Glutamatergic neuron (in vitro differentiated cells): ENCODE measurements around the gene FAIM. TPM values are rescaled to one million over a fixed set of nuclear protein-coding genes. Genes with fewer than 3 reads are reported as not detected.
"Not testable (repeated sequence)": the region's sequence is repeated elsewhere in the genome, so short reads cannot be mapped to it uniquely, and the experiment has no call there.

Source experiments
- DNase-seq: peaks from one replicate; pipeline ENCODE4 v3.0.0; 2022
- H3K27ac Mint-ChIP-seq: one replicate; pipeline ENCODE4 v1.8.0; 2020; ENCODE audit warnings: mild to moderate bottlenecking, mixed read lengths, inconsistent platforms; ENCODE audit not compliant: unreplicated experiment
- H3K27me3 Mint-ChIP-seq: one replicate; pipeline ENCODE4 v1.8.0; 2020; ENCODE audit warnings: mild to moderate bottlenecking, moderate library complexity, mixed read lengths, inconsistent platforms; ENCODE audit not compliant: unreplicated experiment
- H3K36me3 Mint-ChIP-seq: one replicate; pipeline ENCODE4 v1.8.0; 2020; ENCODE audit warnings: mild to moderate bottlenecking, mixed read lengths, inconsistent platforms; ENCODE audit not compliant: unreplicated experiment
- H3K4me1 Mint-ChIP-seq: one replicate; pipeline ENCODE4 v1.8.0; 2020; ENCODE audit warnings: mild to moderate bottlenecking, low read depth, mixed read lengths, inconsistent platforms; ENCODE audit not compliant: unreplicated experiment
- H3K4me3 Mint-ChIP-seq: one replicate; pipeline ENCODE4 v1.8.0; 2020; ENCODE audit warnings: mild to moderate bottlenecking, mixed read lengths, inconsistent platforms; ENCODE audit not compliant: unreplicated experiment
- H3K9me3 Mint-ChIP-seq: one replicate; pipeline ENCODE4 v1.8.0; 2020; ENCODE audit warnings: mild to moderate bottlenecking, moderate library complexity, mixed read lengths, inconsistent platforms; ENCODE audit not compliant: unreplicated experiment
- total RNA-seq: library from RNA; stranded (reverse); fragmentation: NEBNext Ultra II Directional; extraction: Animal tissue kit (Norgen Biotek cat#: 25700); gene quantifications from one replicate; pipeline ENCODE4 v1.2.1, GENCODE V29; 2021; ENCODE audit not compliant: unreplicated experiment
- TF ChIP-seq, protein P1 (sequence below): fragments of 200-600 bp; sonication (generic); IDR thresholded peaks from one replicate; pipeline ENCODE4 v1.5.0; 2021; ENCODE audit not compliant: partially characterized antibody, unreplicated experiment

FAIM gene
- total RNA-seq, 1 donor from 2014 or later: 14.7 TPM

DNA sequence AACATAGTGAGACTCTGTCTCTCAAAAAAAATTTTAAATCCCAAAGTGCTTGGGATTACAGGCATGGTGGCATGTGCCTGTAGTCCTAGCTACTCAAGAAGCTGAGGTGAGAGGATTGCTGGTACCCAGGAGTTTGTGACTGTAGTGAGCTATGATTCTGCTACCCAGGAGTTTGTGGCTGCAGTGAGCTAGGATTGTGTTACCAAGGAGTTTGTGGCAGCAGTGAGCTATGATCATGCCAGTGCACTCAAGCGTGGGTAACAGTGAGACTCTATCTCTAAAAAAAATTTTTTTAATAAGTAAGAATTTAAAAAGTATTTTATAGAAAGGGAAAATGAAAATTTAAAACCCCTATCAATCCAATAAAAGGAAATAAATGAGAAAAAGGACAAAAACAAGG lies 69.5 kb downstream of the FAIM start:
- TF ChIP-seq, protein P1, sequence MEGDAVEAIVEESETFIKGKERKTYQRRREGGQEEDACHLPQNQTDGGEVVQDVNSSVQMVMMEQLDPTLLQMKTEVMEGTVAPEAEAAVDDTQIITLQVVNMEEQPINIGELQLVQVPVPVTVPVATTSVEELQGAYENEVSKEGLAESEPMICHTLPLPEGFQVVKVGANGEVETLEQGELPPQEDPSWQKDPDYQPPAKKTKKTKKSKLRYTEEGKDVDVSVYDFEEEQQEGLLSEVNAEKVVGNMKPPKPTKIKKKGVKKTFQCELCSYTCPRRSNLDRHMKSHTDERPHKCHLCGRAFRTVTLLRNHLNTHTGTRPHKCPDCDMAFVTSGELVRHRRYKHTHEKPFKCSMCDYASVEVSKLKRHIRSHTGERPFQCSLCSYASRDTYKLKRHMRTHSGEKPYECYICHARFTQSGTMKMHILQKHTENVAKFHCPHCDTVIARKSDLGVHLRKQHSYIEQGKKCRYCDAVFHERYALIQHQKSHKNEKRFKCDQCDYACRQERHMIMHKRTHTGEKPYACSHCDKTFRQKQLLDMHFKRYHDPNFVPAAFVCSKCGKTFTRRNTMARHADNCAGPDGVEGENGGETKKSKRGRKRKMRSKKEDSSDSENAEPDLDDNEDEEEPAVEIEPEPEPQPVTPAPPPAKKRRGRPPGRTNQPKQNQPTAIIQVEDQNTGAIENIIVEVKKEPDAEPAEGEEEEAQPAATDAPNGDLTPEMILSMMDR: no peak
- Mint-ChIP-seq H3K27ac (no peak overlapping the region), H3K4me1 (peaks cover 16% of the 10 kb centered on the region), H3K36me3 (peaks cover 16% of the 10 kb centered on the region), H3K4me3 (no peak overlapping the region), H3K9me3 (peaks cover 4% of the 10 kb centered on the region), H3K27me3 (no peaks in the 10 kb centered on the region)
- DNase-seq: no peak

DNA sequence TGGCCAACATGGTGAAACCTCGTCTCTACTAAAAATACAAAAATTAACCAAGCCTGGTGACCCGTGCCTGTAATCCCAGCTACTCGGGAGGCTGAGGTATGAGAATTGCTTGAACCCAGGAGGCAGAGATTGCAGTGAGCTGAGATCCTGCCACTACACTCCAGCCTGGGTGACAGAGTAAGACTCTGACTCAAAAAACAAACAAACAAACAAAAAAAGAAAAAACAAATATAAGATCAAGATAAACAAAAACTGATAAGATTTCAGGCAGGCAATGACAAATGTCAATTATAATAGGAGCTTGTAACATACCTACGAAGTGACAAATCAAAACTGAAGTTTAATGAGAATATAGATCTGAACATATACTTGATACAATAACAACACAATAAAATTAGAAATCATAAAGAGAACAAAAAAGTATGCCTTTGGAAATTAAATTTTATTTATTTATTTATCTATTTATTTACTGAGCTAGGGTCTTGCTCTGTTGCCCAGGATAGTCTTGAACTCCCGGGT lies 70.4 kb downstream of the FAIM start:
- Mint-ChIP-seq H3K36me3 (peaks cover 16% of the 10 kb centered on the region), H3K4me3 (no peak overlapping the region), H3K4me1 (peaks cover 19% of the 10 kb centered on the region), H3K9me3 (peaks cover 4% of the 10 kb centered on the region), H3K27ac (no peak overlapping the region), H3K27me3 (no peaks in the 10 kb centered on the region)
- TF ChIP-seq, protein P1: no peak
- DNase-seq: no peak

DNA sequence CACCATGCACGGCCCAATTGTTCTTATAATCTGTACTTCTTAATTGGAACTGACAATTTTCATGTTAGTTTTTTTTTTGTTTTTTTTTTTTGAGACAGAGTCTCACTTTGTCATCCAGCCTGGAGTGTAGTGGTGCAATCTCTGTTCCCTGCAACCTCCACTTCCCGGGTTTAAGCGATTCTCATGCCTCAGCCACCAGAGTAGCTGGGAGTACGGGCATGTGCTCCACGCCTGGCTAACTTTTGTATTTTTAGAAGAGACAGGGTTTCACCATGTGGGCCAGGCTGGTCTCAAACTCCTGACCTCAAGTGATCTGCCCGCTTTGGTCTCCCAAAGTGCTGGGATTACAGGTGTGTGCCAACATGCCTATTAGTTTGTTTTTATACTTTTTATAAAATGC lies 72.4 kb downstream of the FAIM start:
- H3K27me3 Mint-ChIP-seq, H3K9me3 Mint-ChIP-seq, H3K4me3 Mint-ChIP-seq, H3K36me3 Mint-ChIP-seq, DNase-seq: not testable (repeated sequence)
- H3K4me1 Mint-ChIP-seq: peaks cover 20% of the 10 kb centered on the region
- H3K27ac Mint-ChIP-seq: peak overlapping the region; percentile 63

DNA sequence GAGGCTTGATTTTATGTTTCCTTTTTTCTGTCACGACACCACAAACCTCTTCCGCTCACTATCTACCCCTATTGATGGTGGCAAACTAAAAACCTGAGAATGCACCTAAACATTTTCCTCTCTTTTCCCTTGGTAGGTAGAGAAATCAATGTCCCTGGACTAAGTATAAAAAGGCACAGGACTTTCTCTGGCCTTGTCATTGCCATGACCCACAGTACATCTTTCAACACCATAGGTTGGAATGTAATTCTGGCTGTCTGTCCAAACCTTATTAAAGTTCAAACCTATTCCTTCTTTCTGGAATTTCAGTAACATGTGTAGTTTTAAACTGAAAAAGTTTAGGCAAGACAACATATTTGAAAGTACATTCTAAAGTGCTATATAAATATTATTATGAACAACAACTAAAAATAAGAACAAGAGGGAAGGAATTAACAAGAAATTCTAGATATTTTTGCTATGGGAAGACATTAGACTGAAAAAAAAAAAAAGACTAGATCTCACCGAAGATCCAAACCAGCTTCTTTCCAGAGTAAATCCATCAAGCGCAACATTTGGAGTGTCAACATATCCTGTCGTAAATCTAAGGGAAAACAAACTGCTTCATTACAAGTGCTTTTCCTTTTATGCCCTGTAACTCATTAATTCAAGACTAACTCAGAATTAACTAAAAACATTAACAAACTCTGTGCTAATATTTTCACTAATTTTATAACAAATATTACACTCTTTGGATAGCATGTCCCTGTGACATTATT lies 73.1 kb downstream of the FAIM start:
- H3K4me3 Mint-ChIP-seq: peak overlapping the region; percentile 16
- no peak for DNase-seq
- H3K27ac Mint-ChIP-seq: peak overlapping the region; percentile 63
- no peaks in the 10 kb centered on the region for H3K36me3 Mint-ChIP-seq
- TF ChIP-seq, protein P1: no peak
- H3K9me3 Mint-ChIP-seq: no peaks in the 10 kb centered on the region
- H3K4me1 Mint-ChIP-seq: peaks cover 20% of the 10 kb centered on the region
- H3K27me3 Mint-ChIP-seq: no peaks in the 10 kb centered on the region

DNA sequence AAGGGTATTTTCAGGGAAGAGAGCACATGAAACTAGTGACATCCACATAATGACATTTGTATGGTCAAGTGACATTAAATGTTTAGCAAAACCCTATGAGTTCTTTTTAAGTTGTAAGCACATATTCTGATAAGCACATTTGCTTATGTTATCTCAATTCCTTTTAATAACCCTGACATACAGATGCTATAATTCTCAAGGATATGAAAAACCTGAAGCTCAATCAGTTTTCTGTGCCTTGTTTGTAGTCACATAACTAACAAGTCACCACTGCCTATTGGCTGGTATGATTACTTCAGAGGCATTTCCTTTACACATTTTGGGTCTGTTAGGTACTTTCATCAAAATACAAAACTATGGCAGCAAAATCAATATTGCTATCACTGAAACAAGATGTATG lies 74.1 kb downstream of the FAIM start:
- TF ChIP-seq, protein P1: no peak
- no peaks in the 10 kb centered on the region for H3K27me3 Mint-ChIP-seq
- peak overlapping the region; percentile 63 for H3K27ac Mint-ChIP-seq
- H3K4me1 Mint-ChIP-seq: peaks cover 20% of the 10 kb centered on the region
- no peak for DNase-seq
- no peak overlapping the region for H3K4me3 Mint-ChIP-seq
- H3K36me3 Mint-ChIP-seq: no peaks in the 10 kb centered on the region
- no peaks in the 10 kb centered on the region for H3K9me3 Mint-ChIP-seq

Other genes starting within 250 kb of the FAIM start
- gene ESYT3, start 174.2 kb upstream of the FAIM start, total RNA-seq: not detected
- gene CEP70, start 14.5 kb upstream of the FAIM start, total RNA-seq: 15.7 TPM
- gene PIK3CB, start 226.2 kb downstream of the FAIM start, total RNA-seq: 14.2 TPM